ENCODE data around the gene C16orf89. TPM values are rescaled to one million over a fixed set of nuclear protein-coding genes. Genes with fewer than 3 reads are reported as not detected.
"Not testable (repeated sequence)": the region's sequence is repeated elsewhere in the genome, so short reads cannot be mapped to it uniquely, and the experiment has no call there.

The C16orf89 gene
- total RNA-seq, 4 donors from 2014 or later = 0.62 to 21.0 (median 7.7) TPM

- peaks cover 0 to 22% (median 10%) of the 10 kb centered on the region in 3 donors for H3K4me1 ChIP-seq
- no peak overlapping the region for H3K27ac ChIP-seq
- no peak for ATAC-seq
- no CpG with 5 or more reads among the region's 5 CpGs for WGBS, 2 donors (ENCODE audit: low coverage in 1 of 2)
- no peaks in the 10 kb centered on the region for H3K9me3 ChIP-seq
- H3K27me3 ChIP-seq = no peaks in the 10 kb centered on the region
- peaks cover 0 to 74% of the 10 kb centered on the region in 2 donors for H3K36me3 ChIP-seq
- no peak overlapping the region for H3K4me3 ChIP-seq
- TF ChIP-seq EP300 (IDR thresholded peaks at IDR 0.05) (no peak), POLR2A (IDR thresholded peaks at IDR 0.05) (no peak), POLR2AphosphoS5 (IDR thresholded peaks at IDR 0.05) (no peak), CTCF (IDR thresholded peaks at IDR 0.05) (no peak)
Observed at GRCh38 chr16:5075637-5076036, 9.9 kb upstream of the C16orf89 start.

GRCh38 chr16:5073771-5074170, 8.0 kb upstream of the C16orf89 start:
- 89 to 93% methylated on average over 12 to 14 of the region's 15 CpGs for WGBS, 2 donors (ENCODE audit: low coverage in 1 of 2)
- Histone ChIP-seq H3K4me1 (peaks cover 0 to 22% (median 10%) of the 10 kb centered on the region in 3 donors), H3K36me3 (peaks cover 0 to 55% of the 10 kb centered on the region in 2 donors)
- H3K4me3 ChIP-seq, H3K9me3 ChIP-seq, H3K27ac ChIP-seq, ATAC-seq, H3K27me3 ChIP-seq: not testable (repeated sequence)

GRCh38 chr16:5073279-5073629, 7.5 kb upstream of the C16orf89 start:
- no peak for ATAC-seq
- WGBS, 2 donors (ENCODE audit: low coverage in 1 of 2) = 67 to 100% methylated on average over 1 to 2 of the region's 2 CpGs

GRCh38 chr16:5072334-5073278, 6.8 kb upstream of the C16orf89 start:
- H3K4me1 ChIP-seq = peaks cover 0 to 22% (median 10%) of the 10 kb centered on the region in 3 donors
- WGBS, 2 donors (ENCODE audit: low coverage in 1 of 2) = 44 to 46% methylated on average over 4 to 9 of the region's 12 CpGs
- ATAC-seq = no peak

More at GRCh38 chr16:5073279-5073629, 7.5 kb upstream of the C16orf89 start:
- no peaks in the 10 kb centered on the region for H3K27me3 ChIP-seq
- no peaks in the 10 kb centered on the region for H3K9me3 ChIP-seq
- TF ChIP-seq CTCF (IDR thresholded peaks at IDR 0.05) (no peak), EP300 (IDR thresholded peaks at IDR 0.05) (no peak), POLR2A (IDR thresholded peaks at IDR 0.05) (no peak), POLR2AphosphoS5 (IDR thresholded peaks at IDR 0.05) (no peak)
- peaks cover 0 to 50% of the 10 kb centered on the region in 2 donors for H3K36me3 ChIP-seq
- no peak overlapping the region for H3K27ac ChIP-seq
- H3K4me1 ChIP-seq = peaks cover 0 to 22% (median 10%) of the 10 kb centered on the region in 3 donors
- no peak overlapping the region for H3K4me3 ChIP-seq

More at GRCh38 chr16:5072334-5073278, 6.8 kb upstream of the C16orf89 start:
- TF ChIP-seq POLR2A (IDR thresholded peaks at IDR 0.05) = no peak
- no peak for TF ChIP-seq CTCF (IDR thresholded peaks at IDR 0.05)
- no peak for TF ChIP-seq POLR2AphosphoS5 (IDR thresholded peaks at IDR 0.05)
- no peak for TF ChIP-seq EP300 (IDR thresholded peaks at IDR 0.05)
- Histone ChIP-seq H3K27me3 (no peaks in the 10 kb centered on the region), H3K36me3 (peaks cover 0 to 44% of the 10 kb centered on the region in 2 donors), H3K4me3 (peak overlapping the region; percentile 53 to 64), H3K27ac (peak overlapping the region; percentile 62 to 85 (median 80)), H3K9me3 (no peaks in the 10 kb centered on the region)
